GM23248 (cell line): ENCODE results near the gene FRAT1. TPM values are rescaled to one million over a fixed set of nuclear protein-coding genes. Genes with fewer than 3 reads are reported as not detected.

ENCODE experiments used
- DNase-seq: peaks from one replicate; pipeline ENCODE4 v3.0.0-alpha.2; 2015
- H2AFZ ChIP-seq: fragments of 200-600 bp; sonication (generic); 2 replicates; pipeline ENCODE4 v1.6.1; 2016; ENCODE audit warnings: antibody characterized with exemption
- H3F3A ChIP-seq: fragments of 200-600 bp; sonication (generic); 2 replicates; pipeline ENCODE4 v1.6.1; 2016; ENCODE audit warnings: mild to moderate bottlenecking, antibody characterized with exemption, mixed run types; ENCODE audit not compliant: insufficient read depth
- H3K27ac ChIP-seq: fragments of 200-600 bp; sonication (generic); 2 replicates; pipeline ENCODE4 v1.5.1; 2016; ENCODE audit warnings: mild to moderate bottlenecking
- H3K27me3 ChIP-seq: fragments of 200-600 bp; sonication (generic); replicated peaks from 2 replicates; pipeline ENCODE4 v1.6.1; 2016; ENCODE audit warnings: mild to moderate bottlenecking; ENCODE audit not compliant: insufficient read depth
- H3K36me3 ChIP-seq: fragments of 200-600 bp; sonication (generic); 2 replicates; pipeline ENCODE4 v1.6.1; 2016; ENCODE audit warnings: low read depth, mild to moderate bottlenecking
- H3K4me1 ChIP-seq: fragments of 200-600 bp; sonication (generic); 2 replicates; pipeline ENCODE4 v1.6.1; 2016; ENCODE audit warnings: mild to moderate bottlenecking; ENCODE audit not compliant: insufficient read depth
- H3K4me2 ChIP-seq: fragments of 200-600 bp; sonication (generic); one replicate; pipeline ENCODE4 v1.6.1; 2016; ENCODE audit warnings: mild to moderate bottlenecking; ENCODE audit not compliant: unreplicated experiment
- H3K4me3 ChIP-seq: fragments of 200-600 bp; sonication (generic); 2 replicates; pipeline ENCODE4 v1.5.1; 2016; ENCODE audit warnings: mild to moderate bottlenecking
- H3K79me2 ChIP-seq: fragments of 200-600 bp; sonication (generic); 2 replicates; pipeline ENCODE4 v1.6.1; 2016; ENCODE audit warnings: mild to moderate bottlenecking; ENCODE audit not compliant: insufficient read depth
- H3K9ac ChIP-seq: fragments of 200-600 bp; sonication (generic); 2 replicates; pipeline ENCODE4 v1.6.1; 2016; ENCODE audit warnings: mild to moderate bottlenecking
- H3K9me2 ChIP-seq: fragments of 200-600 bp; sonication (generic); 2 replicates; pipeline ENCODE4 v1.6.1; 2016; ENCODE audit warnings: mixed run types, mild to moderate bottlenecking, moderate library complexity; ENCODE audit not compliant: insufficient read depth
- H3K9me3 ChIP-seq: fragments of 200-600 bp; sonication (generic); one replicate; pipeline ENCODE4 v1.6.1; 2017; ENCODE audit warnings: low read depth
- H4K20me1 ChIP-seq: fragments of 200-600 bp; sonication (generic); 2 replicates; pipeline ENCODE4 v1.6.0; 2016; ENCODE audit not compliant: insufficient read depth
- EZH2 ChIP-seq: fragments of 200-600 bp; sonication (generic); IDR thresholded peaks from 2 replicates; pipeline ENCODE4 v1.6.1; 2018; ENCODE audit warnings: antibody characterized with exemption, mild to moderate bottlenecking; ENCODE audit not compliant: insufficient read depth, poor library complexity, severe bottlenecking
- EZH2phosphoT487 ChIP-seq: fragments of 200-600 bp; sonication (generic); IDR thresholded peaks from 2 replicates; pipeline ENCODE4 v1.6.1; 2018; ENCODE audit warnings: antibody characterized with exemption, moderate library complexity, mild to moderate bottlenecking, low read depth; ENCODE audit not compliant: insufficient read depth
- WGBS, 2 experiments: methylation state at CpG; one replicate each; pipeline ENCODE4 v1.1.6; 2015 to 2017; ENCODE audit warnings: low lambda C conversion rate in 2 of 2, low coverage in 1 of 2; ENCODE audit errors: missing lambda C conversion rate in 2 of 2; 5-methylcytosine and 5-hydroxymethylcytosine counted together
- in situ Hi-C: fragments of 300-500 bp; cut with MboI; formaldehyde crosslinking; loops from 2 replicates; pipeline ENCODE4 v1.15.0; 2020
- polyA plus RNA-seq: library from polyadenylated mRNA; unstranded; fragments of >200 nt; fragmentation: Nextera tagmentation; extraction: Ambion mirVana; gene quantifications from 2 replicates; pipeline ENCODE4 v1.2.1, GENCODE V29; 2016
- small RNA-seq: library from RNA; depleted of rRNA; stranded (forward); fragments of <200 nt; gene quantifications from one replicate; pipeline ENCODE3, GENCODE V24; 2014; ENCODE audit warnings: low read depth, low replicate concordance
- total RNA-seq: library from RNA; depleted of rRNA; stranded (reverse); fragments of >200 nt; shearing (Covaris generic); gene quantifications from 2 replicates; pipeline ENCODE4 v1.2.3, GENCODE V29; 2014; rRNA removed

FRAT1 gene
- total and polyA plus RNA-seq, 2 experiments from 2014 or later: 0.44 to 1.8 TPM

- TF ChIP-seq EZH2 (no peak), EZH2phosphoT487 (no peak)
- Histone ChIP-seq H2AFZ (no peak overlapping the region), H3F3A (no peaks in the 10 kb centered on the region), H3K4me1 (no peaks in the 10 kb centered on the region), H3K9ac (no peak overlapping the region), H3K4me3 (no peak overlapping the region), H3K36me3 (no peaks in the 10 kb centered on the region), H3K9me2 (no peaks in the 10 kb centered on the region), H3K27ac (no peak overlapping the region), H3K27me3 (no peaks in the 10 kb centered on the region), H3K9me3 (no peaks in the 10 kb centered on the region), H4K20me1 (no peaks in the 10 kb centered on the region), H3K4me2 (no peak overlapping the region), H3K79me2 (no peaks in the 10 kb centered on the region)
- WGBS, 2 experiments: 86 to 88% methylated on average over 11 of the region's 11 CpGs
- in situ Hi-C loops: no loop called here
- DNase-seq: no peak
These were observed 47.5 kb downstream of the FRAT1 start for GRCh38 chr10:97366572-97366971.

GRCh38 chr10:97367126-97367649 lies 48.1 kb downstream of the FRAT1 start:
- TF ChIP-seq EZH2phosphoT487 (no peak), EZH2 (no peak)
- in situ Hi-C loops: no loop called here

More at GRCh38 chr10:97367126-97367649, 48.1 kb downstream of the FRAT1 start:
- Histone ChIP-seq H3K27ac (no peak overlapping the region), H3K4me2 (no peak overlapping the region), H3K9me2 (no peaks in the 10 kb centered on the region), H3K36me3 (no peaks in the 10 kb centered on the region), H3K79me2 (no peaks in the 10 kb centered on the region), H2AFZ (no peak overlapping the region), H4K20me1 (no peaks in the 10 kb centered on the region), H3K9ac (no peak overlapping the region), H3K9me3 (no peaks in the 10 kb centered on the region), H3K27me3 (no peaks in the 10 kb centered on the region), H3F3A (no peaks in the 10 kb centered on the region), H3K4me1 (no peaks in the 10 kb centered on the region), H3K4me3 (no peak overlapping the region)
- WGBS, 2 experiments: 93 to 94% methylated on average over 12 of the region's 12 CpGs
- no peak for DNase-seq

Small RNA genes lying within 50 kb of the gene (small RNA-seq; reads per million reads assigned to genes)
- gene RF00017: not detected

Other genes starting within 250 kb of the FRAT1 start
- not detected in 2 replicates for gene SLIT1, start 133.3 kb upstream of the FRAT1 start, total RNA-seq
- gene SLIT1, start 133.3 kb upstream of the FRAT1 start, polyA plus RNA-seq: 0.04 TPM in 1 of 2 replicates, not detected in the other
- gene ARHGAP19, start 26.6 kb upstream of the FRAT1 start, total RNA-seq: 5.0 and 5.1 TPM in 2 replicates
- gene ARHGAP19, start 26.6 kb upstream of the FRAT1 start, polyA plus RNA-seq: 1.9 and 2.2 TPM in 2 replicates
- gene FRAT2, start 15.5 kb downstream of the FRAT1 start, total RNA-seq: 10.3 and 16.3 TPM in 2 replicates
- 1.6 and 2.8 TPM in 2 replicates for gene FRAT2, start 15.5 kb downstream of the FRAT1 start, polyA plus RNA-seq
- 17.1 and 17.7 TPM in 2 replicates for gene RRP12, start 82.1 kb downstream of the FRAT1 start, total RNA-seq
- gene RRP12, start 82.1 kb downstream of the FRAT1 start, polyA plus RNA-seq: 17.5 and 17.6 TPM in 2 replicates
- 1,144 and 1,237 TPM in 2 replicates for gene PGAM1, start 106.9 kb downstream of the FRAT1 start, total RNA-seq
- gene PGAM1, start 106.9 kb downstream of the FRAT1 start, polyA plus RNA-seq: 879 and 921 TPM in 2 replicates
- gene EXOSC1, start 126.7 kb downstream of the FRAT1 start, total RNA-seq: 22.1 and 46.8 TPM in 2 replicates
- gene EXOSC1, start 126.7 kb downstream of the FRAT1 start, polyA plus RNA-seq: 54.7 and 56.6 TPM in 2 replicates
- gene ZDHHC16, start 126.9 kb downstream of the FRAT1 start, total RNA-seq: 64.1 and 69.1 TPM in 2 replicates
- gene ZDHHC16, start 126.9 kb downstream of the FRAT1 start, polyA plus RNA-seq: 68.2 and 70.1 TPM in 2 replicates
- 89.7 and 116 TPM in 2 replicates for gene MMS19, start 179.2 kb downstream of the FRAT1 start, total RNA-seq
- 40.0 and 40.6 TPM in 2 replicates for gene MMS19, start 179.2 kb downstream of the FRAT1 start, polyA plus RNA-seq
- 16.2 and 20.8 TPM in 2 replicates for gene UBTD1, start 179.7 kb downstream of the FRAT1 start, total RNA-seq
- gene UBTD1, start 179.7 kb downstream of the FRAT1 start, polyA plus RNA-seq: 27.2 and 29.8 TPM in 2 replicates